Stimulated activated CD4-positive, alpha-beta T cell treated with anti-CD3 and anti-CD28 coated beads, Interleukin-12 subunit alpha, Interleukin-12 subunit beta, amount 100 ng/mL, for 24 hours (primary cell): ENCODE data around the gene MPO.

Experiments used
- DNase-seq, 2 experiments: peaks; one replicate each; pipeline ENCODE4 v3.0.0-alpha.2; 2020; ENCODE audit warnings: low read depth in 2 of 2

The MPO gene

DNA sequence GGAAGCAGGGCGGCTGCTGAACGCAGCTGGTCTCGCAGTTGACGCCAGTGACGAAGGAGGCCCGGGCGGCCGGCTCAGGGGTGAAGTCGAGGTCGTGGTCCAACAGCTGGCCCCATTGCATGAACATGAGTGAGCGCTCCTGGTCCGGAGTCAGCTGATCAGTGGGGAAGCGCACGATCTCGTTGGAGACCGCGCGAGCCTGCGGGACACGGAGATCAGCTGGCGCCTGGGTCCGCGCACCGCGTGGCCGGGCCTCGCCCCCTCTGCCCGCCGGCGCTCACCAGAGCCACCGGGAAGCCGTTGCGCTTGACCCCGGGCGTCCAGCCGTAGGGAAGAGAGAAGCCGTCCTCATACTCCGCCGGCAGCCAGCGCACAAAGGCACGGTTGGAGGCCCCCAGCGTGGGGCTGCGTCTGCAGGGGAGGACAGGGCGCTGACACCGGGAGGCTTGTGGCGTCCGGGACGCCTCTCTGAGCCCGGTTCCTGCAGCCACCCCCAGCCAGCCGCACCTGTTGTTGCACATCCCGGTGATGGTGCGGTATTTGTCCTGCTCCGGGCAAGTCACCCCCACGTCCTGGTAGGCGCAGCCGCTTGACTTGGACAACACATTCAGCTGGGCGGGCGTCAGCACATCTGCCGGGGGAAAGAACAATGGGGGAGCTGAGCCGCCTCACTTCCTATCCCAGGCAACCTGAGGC, 1.6 kb downstream of the MPO start:
- no peak for DNase-seq

DNA sequence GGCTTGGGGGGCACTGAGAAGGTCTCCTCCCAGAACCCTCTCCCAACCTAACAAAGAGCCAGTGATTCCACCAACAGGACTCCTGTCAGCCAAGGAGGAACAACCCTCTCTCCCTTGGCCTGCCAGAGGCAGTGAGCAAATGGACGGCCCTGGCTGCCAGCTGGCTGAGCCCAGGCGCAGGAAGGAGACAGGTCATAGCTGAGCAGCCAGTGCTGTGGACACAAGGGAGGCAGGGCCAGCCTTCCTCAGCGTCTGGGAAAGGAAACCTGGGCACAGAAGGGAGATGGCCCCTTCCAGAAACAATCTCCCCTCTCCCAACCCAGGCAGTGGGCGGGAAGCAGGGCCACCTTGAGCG, 2.1 kb downstream of the MPO start:
- no peak for DNase-seq

DNA sequence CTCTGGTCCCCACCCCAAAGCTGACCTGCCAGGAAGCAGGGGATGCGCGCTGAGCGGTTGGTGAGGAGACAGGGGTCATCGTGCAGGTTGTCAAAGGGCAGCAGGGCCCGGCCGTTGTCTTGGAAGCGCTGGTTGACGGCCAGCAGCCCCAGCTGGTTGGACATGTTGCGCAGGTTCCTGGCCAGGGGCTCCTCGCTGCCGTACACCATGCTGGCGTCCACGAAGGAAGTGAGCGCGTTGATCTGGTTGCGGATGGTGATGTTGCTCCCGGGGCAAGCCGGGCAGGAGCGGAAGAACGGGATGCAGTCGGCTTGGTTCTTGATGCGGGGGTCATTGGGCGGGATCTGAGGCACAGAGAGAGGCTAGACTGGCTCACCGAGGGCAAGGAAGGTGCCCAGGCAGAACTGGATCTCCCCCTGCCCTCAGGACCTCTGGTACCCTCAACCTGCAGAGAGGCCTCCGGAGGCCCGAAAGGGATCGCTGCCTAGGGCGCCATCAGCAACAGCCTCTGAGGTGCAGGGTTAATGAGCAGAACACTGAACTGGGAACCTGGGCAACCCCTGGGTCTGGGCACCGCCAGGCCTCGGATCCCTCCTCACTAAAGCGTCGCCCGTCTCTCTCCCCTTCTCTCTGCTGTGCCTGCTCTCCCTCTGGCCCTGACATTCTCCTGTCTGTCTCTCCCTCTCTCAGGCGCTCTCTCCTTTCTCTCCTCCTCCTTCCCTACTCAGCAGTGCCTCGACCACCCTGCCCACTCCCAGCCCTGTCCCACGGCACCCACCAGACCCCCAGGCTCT, 2.7 kb downstream of the MPO start:
- no peak for DNase-seq

DNA sequence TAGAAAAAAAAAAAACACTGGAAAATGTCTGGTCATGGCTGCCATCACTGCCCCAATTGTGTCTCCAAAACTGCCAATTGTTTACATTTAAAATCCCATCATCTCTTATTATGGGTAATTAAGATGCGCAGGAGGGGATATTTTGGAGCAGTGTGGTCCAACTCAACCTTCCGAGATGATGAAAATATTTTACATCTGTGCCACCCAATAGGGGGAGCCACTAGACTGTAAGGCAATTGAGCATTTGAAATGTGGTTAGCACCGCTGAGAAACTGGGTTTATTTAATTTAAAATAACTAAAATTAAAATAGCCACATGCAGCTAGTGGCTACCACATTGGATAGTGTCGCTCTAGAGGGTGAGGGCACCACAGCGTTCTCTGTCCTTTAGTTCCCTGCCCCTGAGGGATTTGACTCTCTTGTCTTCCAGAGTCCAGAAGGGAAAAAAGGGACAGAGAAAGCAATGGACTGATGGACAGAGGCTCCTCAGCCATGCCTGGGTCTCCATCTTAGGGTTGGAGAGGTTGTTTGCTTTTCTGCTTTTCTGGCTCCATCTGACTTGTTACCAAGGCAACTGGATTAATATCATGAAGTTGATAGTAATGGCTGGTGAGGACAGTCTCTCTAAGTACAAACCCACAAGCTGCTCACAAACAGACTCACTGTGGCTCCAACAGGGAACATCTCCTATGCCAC, 3.5 kb downstream of the MPO start:
- DNase-seq, result no peak

DNA sequence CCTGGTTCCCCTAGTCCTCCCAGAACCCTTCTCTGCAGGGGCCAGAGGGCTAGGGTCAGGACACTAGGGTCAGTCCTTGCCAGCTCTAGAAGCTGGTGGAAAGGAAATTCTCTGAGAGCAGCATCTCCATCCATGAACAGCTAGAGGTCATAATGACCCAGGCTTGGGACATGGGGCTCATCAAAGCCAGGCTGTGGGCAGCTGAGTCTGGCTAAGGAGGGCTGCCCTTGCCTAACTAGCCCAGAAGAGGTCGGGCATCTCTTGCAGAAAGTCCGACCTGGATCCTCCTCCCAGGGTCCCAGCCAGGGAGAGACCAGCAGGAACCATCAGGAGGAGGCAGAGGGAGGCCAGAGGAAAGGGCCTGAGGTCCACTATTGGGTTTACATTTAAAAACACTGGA, 4.3 kb downstream of the MPO start:
- no peak for DNase-seq

DNA sequence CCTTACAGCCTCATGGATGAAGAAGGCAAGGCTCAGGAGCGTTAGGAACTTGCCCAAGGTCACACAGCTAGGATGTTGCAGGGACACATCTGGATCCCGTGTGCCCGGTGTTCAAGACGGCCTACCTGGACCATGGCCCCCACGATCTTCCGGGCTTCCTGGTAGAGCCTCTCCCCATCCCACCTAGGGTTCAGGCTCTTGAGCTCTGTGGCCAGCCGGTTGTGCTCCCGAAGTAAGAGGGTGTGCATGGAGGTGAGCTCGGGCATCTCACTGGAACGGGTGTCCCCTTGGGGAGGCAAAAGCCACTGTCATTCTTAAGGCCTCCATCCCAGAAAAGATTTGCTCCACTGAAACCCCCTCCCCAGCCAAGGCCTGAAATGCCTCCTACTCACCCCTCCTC, 5.3 kb downstream of the MPO start:
- no peak for DNase-seq

DNA sequence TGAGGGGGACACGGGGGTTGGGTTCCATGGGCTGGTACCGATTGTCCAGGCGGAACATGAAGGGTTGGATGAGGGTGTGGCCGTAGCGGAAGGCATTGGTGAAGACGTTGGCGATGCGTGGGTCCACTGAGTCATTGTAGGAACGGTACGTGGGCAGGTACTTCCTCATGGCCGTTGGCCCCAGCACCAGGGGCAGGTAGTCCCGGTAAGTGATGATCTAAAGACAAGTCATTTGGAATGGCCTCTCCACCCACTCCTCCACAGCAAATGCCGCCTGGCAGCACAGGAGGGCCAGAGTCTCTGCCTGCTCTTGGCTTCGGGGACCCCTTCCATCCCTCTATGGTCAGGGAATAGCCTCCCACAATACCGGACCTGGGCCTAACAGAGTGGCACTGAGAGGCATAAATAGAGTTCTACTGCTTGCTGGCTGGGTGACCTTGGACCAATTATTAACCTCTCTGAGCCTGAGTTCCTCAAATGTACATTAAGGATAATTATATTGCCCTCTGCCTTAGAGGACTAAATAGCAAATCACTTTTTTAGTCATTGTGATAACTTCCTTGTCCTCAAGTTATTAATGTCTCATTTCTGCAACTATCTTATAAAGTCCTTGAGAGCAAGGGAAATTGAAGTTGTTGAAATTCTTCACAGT, 7.2 kb downstream of the MPO start:
- no peak for DNase-seq

DNA sequence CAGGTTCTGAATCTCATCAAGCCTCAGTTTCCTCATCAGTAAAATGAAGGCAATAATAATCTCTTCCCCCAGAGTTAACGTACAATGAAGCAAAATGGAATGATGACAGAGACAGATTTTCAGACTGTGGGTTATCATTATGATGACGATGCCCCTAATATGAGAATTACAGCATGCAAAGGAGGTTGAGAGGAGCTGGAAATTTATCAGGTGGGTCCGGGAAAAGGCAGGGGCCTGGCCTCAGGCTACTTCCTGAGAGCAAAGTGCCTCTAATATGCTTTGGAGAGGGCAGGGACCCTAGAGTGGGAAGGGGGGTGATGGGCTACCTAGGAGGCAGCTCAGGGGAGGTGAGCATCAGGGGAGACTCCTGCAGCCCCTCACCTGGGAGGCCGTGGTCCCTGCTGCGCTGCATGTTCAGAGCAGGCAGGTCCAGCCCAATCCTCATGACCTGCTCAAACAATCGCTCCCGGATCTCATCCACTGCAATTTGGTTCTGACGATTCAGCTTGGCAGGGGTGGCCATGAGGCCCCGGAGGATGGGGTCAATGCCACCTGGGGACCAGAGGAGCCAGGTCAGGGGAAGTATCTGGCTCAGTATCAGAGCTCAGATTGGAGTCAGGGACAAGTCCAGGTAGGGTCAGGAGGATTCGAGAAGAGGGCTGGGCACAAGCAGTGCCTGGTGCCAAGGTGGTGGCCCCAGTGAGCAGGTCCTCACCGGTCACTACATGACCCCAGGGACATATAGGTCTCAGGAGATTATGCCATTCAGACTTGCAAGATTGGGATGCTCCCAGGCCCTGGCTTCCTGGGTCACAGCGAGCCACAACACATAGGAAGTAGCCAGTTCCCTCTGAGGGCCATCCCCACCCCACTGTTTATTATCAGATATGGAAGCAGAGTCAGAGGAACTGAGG, 8.1 kb downstream of the MPO start:
- DNase-seq, result no peak

DNA sequence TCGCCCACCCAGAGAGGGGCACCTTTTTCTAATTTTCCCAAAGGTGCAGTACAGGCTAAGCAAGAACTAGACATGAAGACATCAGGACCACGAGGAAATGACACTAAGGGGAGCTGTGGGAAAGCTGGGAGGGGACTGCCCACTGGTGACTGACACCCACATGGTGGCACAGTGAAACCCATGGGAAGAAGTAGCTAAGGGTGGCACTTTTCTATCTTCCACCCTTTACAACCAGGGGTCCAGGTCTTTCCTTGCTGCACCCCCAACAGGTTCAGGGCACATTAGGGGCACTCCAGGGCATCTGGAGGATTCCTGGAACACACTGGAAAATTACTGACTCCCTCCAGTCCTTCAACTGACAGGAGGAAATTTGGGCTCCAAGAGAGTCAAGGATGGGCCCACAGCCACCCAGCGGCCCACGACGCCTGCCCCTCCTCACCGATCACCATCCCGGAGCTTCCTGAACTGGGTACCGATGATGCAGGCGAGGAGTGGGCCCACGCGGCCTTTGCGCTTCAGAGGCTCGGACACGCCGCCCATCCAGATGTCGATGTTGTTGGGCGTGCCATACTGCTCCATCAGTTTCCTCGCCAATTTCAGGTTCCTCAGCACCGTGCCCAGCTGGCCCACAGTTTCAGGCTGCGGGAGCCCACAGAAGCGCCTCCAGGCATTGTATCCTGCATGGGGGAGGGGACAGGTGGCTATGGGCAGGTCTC, 9.4 kb downstream of the MPO start:
- DNase-seq, result no peak

DNA sequence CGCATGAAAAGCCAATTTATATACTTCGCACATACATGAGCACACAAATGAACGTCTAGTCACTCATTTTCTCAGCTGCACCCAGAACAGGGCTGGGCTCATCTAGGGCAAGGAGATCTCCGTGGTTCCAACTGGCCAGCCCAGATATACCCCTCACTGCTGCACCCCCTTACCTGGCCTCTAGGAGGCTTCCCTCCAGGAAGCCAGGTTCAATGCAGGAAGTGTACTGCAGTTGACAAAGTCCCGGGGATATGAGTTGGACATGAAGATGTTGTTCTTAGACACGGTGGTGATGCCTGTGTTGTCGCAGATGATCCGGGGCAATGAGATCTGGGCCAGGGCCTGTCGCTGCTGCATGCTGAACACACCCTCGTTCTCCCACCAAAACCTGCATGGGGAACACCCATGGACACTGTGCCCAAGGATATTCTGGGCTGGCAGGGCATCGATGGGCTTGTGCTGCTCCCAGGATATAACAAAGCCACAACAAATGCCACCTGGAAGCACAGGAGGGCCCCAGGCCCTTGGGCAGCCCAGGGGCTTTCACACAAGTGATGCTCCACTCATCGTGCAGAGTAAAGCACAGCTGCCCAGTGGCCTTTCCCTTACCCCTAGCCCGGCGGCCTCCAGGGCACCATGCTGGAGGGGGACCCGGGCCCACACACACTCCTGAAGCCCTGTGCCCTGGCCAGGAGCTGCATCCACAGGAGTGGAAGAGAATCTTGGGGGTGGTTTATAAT, 10.1 kb downstream of the MPO start:
- no peak for DNase-seq

DNA sequence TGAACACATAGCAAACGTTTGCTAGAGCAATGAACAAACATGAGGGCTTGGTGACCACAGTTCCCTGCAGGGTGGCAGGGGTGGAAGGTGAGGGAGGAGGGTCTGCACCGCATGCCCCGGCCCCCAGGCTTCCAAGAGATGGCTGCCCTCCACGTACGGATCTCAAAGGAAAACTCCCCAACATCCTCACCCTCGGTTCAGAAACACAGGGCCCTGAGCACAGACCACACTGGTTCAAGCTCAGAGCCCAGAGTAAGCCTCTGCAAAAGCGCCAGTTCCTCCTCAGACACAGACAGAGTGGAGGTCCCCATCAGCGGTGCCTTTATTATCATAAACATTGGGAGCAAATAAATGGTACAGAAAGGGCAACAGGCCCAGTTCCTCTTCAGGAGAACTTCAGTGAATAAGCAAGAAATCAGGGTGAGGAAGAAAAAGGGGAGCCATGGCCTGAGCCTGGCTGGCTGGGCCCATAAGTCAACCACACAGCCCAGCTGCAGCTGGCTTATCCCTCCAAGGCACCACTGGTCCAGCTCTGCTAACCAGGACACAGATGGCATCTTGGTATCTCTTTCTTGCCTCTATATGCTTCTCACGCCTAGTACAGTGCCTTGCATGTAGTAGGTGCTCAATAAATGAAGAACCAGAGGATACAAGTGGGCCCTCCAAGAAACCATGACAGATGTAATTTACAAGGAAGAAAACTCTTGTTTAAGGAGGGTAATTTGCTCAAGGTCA, 11.0 kb downstream of the MPO start:
- DNase-seq, result no peak

DNA sequence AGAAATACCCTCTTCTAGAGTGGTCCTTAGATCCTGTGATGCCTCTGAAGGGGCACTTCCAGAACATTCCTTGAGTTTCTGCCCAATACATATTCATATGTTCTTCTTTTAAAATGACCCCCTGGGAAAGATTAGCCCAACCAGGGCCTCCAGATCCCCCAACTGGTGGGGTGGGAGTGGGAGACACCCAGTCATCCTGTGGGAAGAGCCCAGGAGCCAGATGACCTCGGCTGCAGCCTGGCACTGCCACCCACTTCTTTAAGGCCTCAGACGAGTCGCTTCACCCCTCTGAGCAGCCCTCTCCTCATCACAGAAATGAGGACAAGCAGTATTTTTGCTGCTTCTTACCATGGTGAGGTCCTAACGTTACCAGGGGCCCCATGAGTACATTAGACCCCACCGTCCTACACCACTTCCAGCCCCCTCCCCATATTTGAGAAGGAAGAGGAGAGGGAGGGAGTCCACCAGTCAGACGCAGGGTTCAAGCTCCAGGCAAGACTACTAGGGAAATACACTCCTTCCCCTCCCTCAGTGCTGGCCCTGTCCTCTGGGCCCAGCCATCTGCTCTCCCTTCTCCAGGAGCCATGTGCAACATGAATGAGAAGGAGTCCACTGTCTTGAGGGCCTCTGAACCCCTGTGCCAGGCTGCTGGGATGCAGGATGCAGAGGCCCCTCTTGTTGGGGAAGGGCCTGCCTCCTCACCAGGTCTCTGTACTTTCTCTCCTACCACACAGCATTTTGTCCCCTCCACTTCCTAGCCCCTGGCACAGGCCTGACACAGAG, 11.8 kb downstream of the MPO start:
- DNase-seq, result no peak

DNA sequence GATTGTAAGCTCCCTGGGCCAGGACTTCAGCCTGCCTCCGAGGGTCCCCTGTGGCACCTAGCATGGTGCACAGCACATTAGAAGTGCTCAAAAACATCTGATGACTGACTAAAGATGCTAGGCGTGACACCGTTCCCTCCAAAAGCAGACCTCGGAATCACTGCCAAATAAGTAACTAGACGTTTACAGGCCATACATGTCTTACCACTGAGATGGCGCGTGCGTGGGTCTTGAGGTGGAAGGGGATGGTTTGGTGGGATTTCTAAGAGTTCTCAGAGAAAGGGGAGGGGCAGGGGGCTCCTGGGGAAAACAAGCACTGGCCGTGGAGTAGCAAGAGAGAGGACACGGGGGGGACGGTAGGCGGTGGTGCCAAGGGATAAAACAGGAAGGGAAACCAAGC, 12.4 kb downstream of the MPO start:
- no peak for DNase-seq

DNA sequence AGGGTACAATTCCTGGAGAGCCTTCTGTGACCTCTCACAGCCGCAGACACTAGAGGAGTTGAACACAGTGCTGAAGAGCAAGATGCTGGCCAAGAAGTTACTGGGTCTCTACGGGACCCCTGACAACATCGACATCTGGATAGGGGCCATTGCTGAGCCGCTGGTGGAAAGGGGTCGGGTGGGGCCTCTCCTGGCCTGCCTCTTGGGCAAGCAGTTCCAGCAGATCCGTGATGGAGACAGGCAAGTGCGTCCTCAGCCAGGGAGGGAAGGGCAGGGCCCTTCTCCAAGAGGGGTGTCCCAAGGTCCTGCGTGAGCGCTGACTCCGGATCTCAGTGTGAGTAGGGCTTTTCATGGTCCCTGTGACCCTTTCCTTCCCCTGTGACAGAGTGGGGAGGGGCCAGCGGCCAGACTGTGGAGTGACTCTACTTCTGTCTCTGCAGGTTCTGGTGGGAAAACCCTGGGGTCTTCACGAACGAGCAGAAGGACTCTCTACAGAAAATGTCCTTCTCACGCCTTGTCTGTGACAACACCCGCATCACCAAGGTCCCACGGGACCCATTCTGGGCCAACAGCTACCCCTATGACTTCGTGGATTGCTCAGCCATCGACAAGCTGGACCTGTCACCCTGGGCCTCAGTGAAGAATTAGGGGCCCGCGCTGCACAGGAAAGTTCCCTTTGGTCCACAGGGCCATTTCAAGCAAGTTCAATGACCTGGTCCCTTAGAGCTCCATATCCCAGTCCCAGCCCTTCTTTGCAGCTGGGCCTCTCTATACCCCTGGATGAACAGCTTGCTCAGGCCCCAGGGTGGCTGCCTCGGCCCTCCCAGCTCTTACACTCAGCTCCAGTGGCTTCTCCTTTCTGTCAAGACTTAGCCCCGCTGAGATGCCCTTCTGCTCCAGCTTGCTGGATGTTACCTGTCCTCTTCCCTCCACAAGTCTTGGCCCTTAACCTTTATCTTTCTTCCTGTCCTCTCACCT, 13.1 kb downstream of the MPO start:
- DNase-seq, result no peak

DNA sequence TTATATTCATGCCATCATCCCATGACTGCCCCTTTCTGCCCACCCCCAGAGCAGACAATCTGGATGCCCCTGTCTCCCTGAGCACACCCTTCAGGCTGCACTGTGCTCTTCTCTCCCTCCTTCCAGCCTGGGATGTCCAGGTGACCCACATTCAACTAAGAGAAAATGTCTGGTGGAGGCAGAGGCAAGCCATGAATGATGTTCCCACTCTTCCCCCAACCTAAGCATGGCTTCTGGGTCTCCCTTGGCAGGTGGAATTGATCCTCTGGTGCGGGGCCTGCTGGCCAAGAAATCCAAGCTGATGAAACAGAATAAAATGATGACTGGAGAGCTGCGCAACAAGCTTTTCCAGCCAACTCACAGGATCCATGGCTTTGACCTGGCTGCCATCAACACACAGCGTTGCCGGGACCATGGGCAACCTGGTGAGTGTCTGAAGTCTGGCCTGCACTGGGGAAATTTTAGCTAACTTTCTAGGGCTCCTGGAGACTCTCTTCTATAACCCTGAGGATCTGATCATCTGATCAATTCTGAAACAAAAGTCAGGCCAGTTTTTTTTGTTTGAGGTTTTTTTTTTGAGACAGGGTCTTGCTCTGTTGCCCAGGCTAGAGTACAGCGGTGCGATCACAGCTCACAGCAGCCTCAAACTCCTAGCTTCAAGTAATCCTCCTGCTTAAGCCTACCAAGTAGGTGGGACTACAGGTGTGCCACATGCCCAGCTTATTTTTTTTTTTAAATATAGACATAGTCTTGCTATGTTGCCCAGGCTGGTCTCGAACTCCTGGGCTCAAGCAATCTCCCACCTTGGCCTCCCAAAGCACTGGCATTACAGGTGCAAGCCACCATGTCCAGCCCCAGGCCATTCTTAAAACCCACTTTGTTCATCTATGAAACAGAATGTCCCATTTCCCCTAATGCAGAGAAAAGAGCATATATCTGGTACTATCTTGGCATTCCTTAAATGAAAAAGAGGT, 14.5 kb downstream of the MPO start:
- no peak for DNase-seq

DNA sequence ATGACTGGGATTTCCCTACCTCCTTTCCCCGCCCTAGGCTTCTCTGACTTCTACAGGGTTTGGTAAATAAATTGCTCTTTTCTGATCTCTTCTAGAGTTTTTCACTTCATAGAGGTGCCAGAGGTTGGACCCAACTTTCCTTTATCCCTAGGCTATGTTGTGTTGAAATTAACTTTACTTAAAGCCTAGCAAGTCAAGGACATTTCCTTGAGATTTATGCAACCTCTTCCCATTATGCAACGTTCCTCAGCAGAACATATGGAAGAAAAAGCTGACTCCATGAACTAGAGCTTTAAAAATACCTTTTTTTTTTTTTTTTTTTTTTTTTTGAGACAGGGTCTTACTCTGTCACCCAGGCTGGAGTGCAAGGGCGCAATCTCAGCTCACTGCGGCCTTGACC, 15.5 kb downstream of the MPO start:
- no peak for DNase-seq
